HG03521 (cell line): Measurements from ENCODE around the gene GAA.

ENCODE experiments used
- ATAC-seq: cut with Tn5 transposase; IDR thresholded peaks from one replicate; pipeline ENCODE4 v1.9.1; 2021; ENCODE audit warnings: mild to moderate bottlenecking, moderate library complexity; ENCODE audit not compliant: unreplicated experiment

The GAA gene

GRCh38 chr17:80115159-80115558 lies 13.8 kb downstream of the GAA start:
- no peak for ATAC-seq

GRCh38 chr17:80116276-80116920 lies 15.0 kb downstream of the GAA start:
- ATAC-seq = no peak

- ATAC-seq = no peak
Observed at GRCh38 chr17:80116921-80117380, 15.6 kb downstream of the GAA start.

- no peak for ATAC-seq
Observed at GRCh38 chr17:80117491-80118401, 16.4 kb downstream of the GAA start.

- ATAC-seq = no peak
Observed at GRCh38 chr17:80118601-80119270, 17.4 kb downstream of the GAA start.

- no peak for ATAC-seq
Observed at GRCh38 chr17:80119271-80119791, 17.9 kb downstream of the GAA start.

- no peak for ATAC-seq
Observed at GRCh38 chr17:80119839-80120238, 18.5 kb downstream of the GAA start.

GRCh38 chr17:80122026-80122575 lies 20.7 kb downstream of the GAA start:
- no peak for ATAC-seq

- ATAC-seq = no peak
Observed at GRCh38 chr17:80122926-80123505, 21.6 kb downstream of the GAA start.

GRCh38 chr17:80123791-80124190 lies 22.4 kb downstream of the GAA start:
- ATAC-seq = no peak

- ATAC-seq = no peak
Observed at GRCh38 chr17:80124351-80124981, 23.1 kb downstream of the GAA start.

- no peak for ATAC-seq
Observed at GRCh38 chr17:80125656-80126448, 24.5 kb downstream of the GAA start.

- ATAC-seq = no peak
Observed at GRCh38 chr17:80126449-80126715, 25.0 kb downstream of the GAA start.

GRCh38 chr17:80129006-80129565 lies 27.7 kb downstream of the GAA start:
- ATAC-seq = no peak

GRCh38 chr17:80130992-80131391 lies 29.6 kb downstream of the GAA start:
- ATAC-seq = no peak

GRCh38 chr17:80132906-80133625 lies 31.7 kb downstream of the GAA start:
- no peak for ATAC-seq

- no peak for ATAC-seq
Observed at GRCh38 chr17:80133626-80133970, 32.2 kb downstream of the GAA start.

GRCh38 chr17:80137131-80137530 lies 35.8 kb downstream of the GAA start:
- ATAC-seq = no peak
